ENCODE measurements around the gene LILRB1. TPM values are rescaled to one million over a fixed set of nuclear protein-coding genes. Genes with fewer than 3 reads are reported as not detected.
"Not testable (repeated sequence)": the region's sequence is repeated elsewhere in the genome, so short reads cannot be mapped to it uniquely, and the experiment has no call there.

The LILRB1 gene
- total RNA-seq (2011; cell fraction: chromatin; rRNA removed; ENCODE audit: low replicate concordance) = not detected in 2 replicates
- total RNA-seq (2011; cell fraction: nucleolus; rRNA removed) = not detected in 2 replicates
- total RNA-seq (2011; cell fraction: nucleoplasm; rRNA removed) = not detected in 2 replicates
- total RNA-seq (2014; rRNA removed) (not detected in 2 replicates), total RNA-seq (2014; rRNA removed; fragmentation: Illumina TruSeq; extraction: Trizol) (not detected in 2 replicates), total RNA-seq (2015; rRNA removed; fragmentation: Illumina TruSeq; extraction: Trizol) (not detected in 2 replicates), total RNA-seq (2021) (not detected in 2 replicates), polyA plus RNA-seq (2011; rRNA removed) (not detected in 2 replicates), polyA plus RNA-seq (2014; fragmentation: Illumina TruSeq; extraction: Trizol) (not detected in 2 replicates), polyA plus RNA-seq (2014; fragmentation: Nextera tagmentation; extraction: Ambion mirVana) (not detected), polyA plus RNA-seq (2014; rRNA removed) (not detected in 2 replicates), polyA minus RNA-seq (2011; rRNA and poly(A)+ RNA removed) (not detected in 2 replicates), Bru-seq, nascent RNA (not detected), BruChase-seq, experiment 1, labeled RNA remaining after a 2-hour chase (not detected), BruChase-seq, experiment 2, labeled RNA remaining after a 6-hour chase (not detected)
- polyA plus RNA-seq (2011; cell fraction: cytosol; rRNA removed) = not detected in 2 replicates
- polyA plus RNA-seq (2011; cell fraction: nucleus; rRNA removed) = 0.06 TPM in 1 of 2 replicates, not detected in the other
- polyA plus RNA-seq (2012) = not detected in 2 replicates
- not detected in 2 replicates for polyA minus RNA-seq (2011; cell fraction: cytosol; rRNA and poly(A)+ RNA removed)
- not detected in 2 replicates for polyA minus RNA-seq (2011; cell fraction: nucleus; rRNA and poly(A)+ RNA removed)
- long read RNA-seq, experiment 1 = 0 reads
- long read RNA-seq, experiment 2 = 0 reads
- long read RNA-seq, experiment 3 = 0 reads

- DNase-seq (ENCODE audit: extremely low read depth in 1 of 4, low spot score in 3 of 4); H3K36me3 ChIP-seq (ENCODE audit: control insufficient read depth, insufficient read depth, low read length); H3K4me1 ChIP-seq (replicated peaks in 1 of 2; ENCODE audit: control insufficient read depth in 2 of 2, insufficient read depth in 2 of 2, low read length in 2 of 2); POLR2A ChIA-PET; H2AFZ ChIP-seq (ENCODE audit: low read depth, low read length); H3K9me1 ChIP-seq (ENCODE audit: control insufficient read depth, insufficient read depth, low read length); H3K4me2 ChIP-seq (ENCODE audit: insufficient read depth, low read length); H3K9me3 ChIP-seq (replicated peaks; ENCODE audit: control insufficient read depth, insufficient read depth, low read depth, low read length); H4K20me1 ChIP-seq (replicated peaks; ENCODE audit: control insufficient read depth, insufficient read depth, low read length); H3K79me2 ChIP-seq (ENCODE audit: control insufficient read depth, insufficient read depth, low read length); CTCF ChIA-PET (ENCODE audit: low intra/inter-chr PET ratio); BruUV-seq (replicated peaks); H3K27ac ChIP-seq (ENCODE audit: extremely low read depth, low read depth, low read length); ATAC-seq; H3K9ac ChIP-seq (ENCODE audit: insufficient read depth in 1 of 2, low read depth in 2 of 2, low read length in 2 of 2); intact Hi-C loops (cut with micrococcal nuclease); FAIRE-seq; H3K4me3 ChIP-seq: not testable (repeated sequence)
- in situ Hi-C loops (cut with MboI) = loop anchor here (5.0 kb wide), 1 partner anchor 348 kb away; the partner anchor contains the start of gene LILRB2
- under 1% methylated on average over 8 of the region's 9 CpGs for WGBS (ENCODE audit: insufficient coverage, low coverage, missing lambda C conversion rate)
- H3K27me3 ChIP-seq (ENCODE audit: control insufficient read depth in 2 of 2, insufficient read depth in 2 of 2, low read length in 2 of 2) = peaks cover 3 to 36% of the 10 kb centered on the region in 2 experiments; a peak in 3 of 5 replicates
Observed at GRCh38 chr19:54630262-54630661, at the start of gene LILRB1. Gene LILRB1 (plus strand): TSS chr19:54630484. CDS start chr19:54631074, 590 bp downstream.

- Histone ChIP-seq H3K27ac (ENCODE audit: extremely low read depth, low read depth, low read length) (no peak overlapping the region), H3K4me1 (replicated peaks in 1 of 2; ENCODE audit: control insufficient read depth in 2 of 2, insufficient read depth in 2 of 2, low read length in 2 of 2) (no peaks in the 10 kb centered on the region), H3K4me3 (no peak overlapping the region), H4K20me1 (replicated peaks; ENCODE audit: control insufficient read depth, insufficient read depth, low read length) (no peaks in the 10 kb centered on the region), H3K9me1 (ENCODE audit: control insufficient read depth, insufficient read depth, low read length) (no peaks in the 10 kb centered on the region), H3K4me2 (ENCODE audit: insufficient read depth, low read length) (no peak overlapping the region), H3K9me3 (replicated peaks; ENCODE audit: control insufficient read depth, insufficient read depth, low read depth, low read length) (no peaks in the 10 kb centered on the region), H3K79me2 (ENCODE audit: control insufficient read depth, insufficient read depth, low read length) (no peaks in the 10 kb centered on the region), H3K27me3 (ENCODE audit: control insufficient read depth in 2 of 2, insufficient read depth in 2 of 2, low read length in 2 of 2) (peaks cover 4 to 32% of the 10 kb centered on the region in 2 experiments), H3K9ac (ENCODE audit: insufficient read depth in 1 of 2, low read depth in 2 of 2, low read length in 2 of 2) (no peak overlapping the region), H2AFZ (ENCODE audit: low read depth, low read length) (no peak overlapping the region), H3K36me3 (ENCODE audit: control insufficient read depth, insufficient read depth, low read length) (no peaks in the 10 kb centered on the region)
- ATAC-seq (no peak), FAIRE-seq (no peak), DNase-seq (ENCODE audit: extremely low read depth in 1 of 4, low spot score in 3 of 4) (no peak)
- in situ Hi-C loops (cut with MboI) (no loop called here), intact Hi-C loops (cut with micrococcal nuclease) (no loop called here)
- no TSS peak for BruUV-seq (replicated peaks)
- ChIA-PET POLR2A (no interaction called here), CTCF (ENCODE audit: low intra/inter-chr PET ratio) (no interaction called here)
- WGBS (ENCODE audit: insufficient coverage, low coverage, missing lambda C conversion rate) = 2% methylated on average over 5 of the region's 5 CpGs
- TF ChIP-seq HMBOX1 (IDR thresholded peaks at IDR 0.05) (no peak), FOXA1 (IDR thresholded peaks at IDR 0.05; ENCODE audit: borderline replicate concordance) (no peak), MTA2 (IDR thresholded peaks at IDR 0.05; ENCODE audit: low read depth) (no peak), KHSRP (IDR thresholded peaks at IDR 0.05) (no peak), NFIC (IDR thresholded peaks at IDR 0.05) (no peak), STAT5B (CRISPR knock-in tag; IDR thresholded peaks at IDR 0.05) (no peak), ZC3H8 (IDR thresholded peaks at IDR 0.05) (no peak), HMG20B (CRISPR knock-in tag; IDR thresholded peaks at IDR 0.05) (no peak)
- TF ChIP-seq, protein P1, sequence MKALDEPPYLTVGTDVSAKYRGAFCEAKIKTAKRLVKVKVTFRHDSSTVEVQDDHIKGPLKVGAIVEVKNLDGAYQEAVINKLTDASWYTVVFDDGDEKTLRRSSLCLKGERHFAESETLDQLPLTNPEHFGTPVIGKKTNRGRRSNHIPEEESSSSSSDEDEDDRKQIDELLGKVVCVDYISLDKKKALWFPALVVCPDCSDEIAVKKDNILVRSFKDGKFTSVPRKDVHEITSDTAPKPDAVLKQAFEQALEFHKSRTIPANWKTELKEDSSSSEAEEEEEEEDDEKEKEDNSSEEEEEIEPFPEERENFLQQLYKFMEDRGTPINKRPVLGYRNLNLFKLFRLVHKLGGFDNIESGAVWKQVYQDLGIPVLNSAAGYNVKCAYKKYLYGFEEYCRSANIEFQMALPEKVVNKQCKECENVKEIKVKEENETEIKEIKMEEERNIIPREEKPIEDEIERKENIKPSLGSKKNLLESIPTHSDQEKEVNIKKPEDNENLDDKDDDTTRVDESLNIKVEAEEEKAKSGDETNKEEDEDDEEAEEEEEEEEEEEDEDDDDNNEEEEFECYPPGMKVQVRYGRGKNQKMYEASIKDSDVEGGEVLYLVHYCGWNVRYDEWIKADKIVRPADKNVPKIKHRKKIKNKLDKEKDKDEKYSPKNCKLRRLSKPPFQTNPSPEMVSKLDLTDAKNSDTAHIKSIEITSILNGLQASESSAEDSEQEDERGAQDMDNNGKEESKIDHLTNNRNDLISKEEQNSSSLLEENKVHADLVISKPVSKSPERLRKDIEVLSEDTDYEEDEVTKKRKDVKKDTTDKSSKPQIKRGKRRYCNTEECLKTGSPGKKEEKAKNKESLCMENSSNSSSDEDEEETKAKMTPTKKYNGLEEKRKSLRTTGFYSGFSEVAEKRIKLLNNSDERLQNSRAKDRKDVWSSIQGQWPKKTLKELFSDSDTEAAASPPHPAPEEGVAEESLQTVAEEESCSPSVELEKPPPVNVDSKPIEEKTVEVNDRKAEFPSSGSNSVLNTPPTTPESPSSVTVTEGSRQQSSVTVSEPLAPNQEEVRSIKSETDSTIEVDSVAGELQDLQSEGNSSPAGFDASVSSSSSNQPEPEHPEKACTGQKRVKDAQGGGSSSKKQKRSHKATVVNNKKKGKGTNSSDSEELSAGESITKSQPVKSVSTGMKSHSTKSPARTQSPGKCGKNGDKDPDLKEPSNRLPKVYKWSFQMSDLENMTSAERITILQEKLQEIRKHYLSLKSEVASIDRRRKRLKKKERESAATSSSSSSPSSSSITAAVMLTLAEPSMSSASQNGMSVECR (CRISPR knock-in tag; IDR thresholded peaks at IDR 0.05) = no peak
Observed at GRCh38 chr19:54586397-54586796, 43.9 kb upstream of the LILRB1 start.
